RWPE2 (cell line): ENCODE results near the gene PTGES2.

ENCODE experiments used
- ATAC-seq: fragments of 200-7000 bp; cut with Tn5 transposase; 3 replicates; pipeline ENCODE4 v1.9.1; 2021; ENCODE audit warnings: low read depth
- DNase-seq: peaks from one replicate; pipeline ENCODE4 v3.0.0-alpha.2; 2020; ENCODE audit warnings: low spot score
- H3K27ac ChIP-seq: fragments of 450-650 bp; 2 replicates; pipeline ENCODE4 v1.5.1; 2017; ENCODE audit warnings: mild to moderate bottlenecking; ENCODE audit not compliant: poor library complexity, severe bottlenecking
- H3K27me3 ChIP-seq: fragments of 250-450 bp; sonication (Bioruptor Pico); 2 replicates; pipeline ENCODE4 v1.5.1; 2021; ENCODE audit warnings: mild to moderate bottlenecking, moderate library complexity; ENCODE audit not compliant: insufficient read depth, poor library complexity, severe bottlenecking
- H3K36me3 ChIP-seq: fragments of 250-450 bp; sonication (Bioruptor Pico); 2 replicates; pipeline ENCODE4 v1.5.1; 2020; ENCODE audit warnings: low read depth, mild to moderate bottlenecking, moderate library complexity
- H3K4me1 ChIP-seq: fragments of 250-450 bp; sonication (Bioruptor Pico); 2 replicates; pipeline ENCODE4 v1.5.1; 2021; ENCODE audit warnings: mild to moderate bottlenecking, moderate library complexity; ENCODE audit not compliant: insufficient read depth, poor library complexity, severe bottlenecking
- H3K4me3 ChIP-seq: fragments of 250-450 bp; sonication (Bioruptor Pico); 2 replicates; pipeline ENCODE4 v1.5.1; 2021; ENCODE audit warnings: mild to moderate bottlenecking, moderate library complexity; ENCODE audit not compliant: severe bottlenecking
- H3K9me3 ChIP-seq: fragments of 250-450 bp; sonication (Bioruptor Pico); 2 replicates; pipeline ENCODE4 v1.5.1; 2021; ENCODE audit warnings: mild to moderate bottlenecking, moderate library complexity; ENCODE audit not compliant: severe bottlenecking
- TF ChIP-seq, protein P1 (sequence below): fragments of 450-650 bp; IDR thresholded peaks from one replicate; pipeline ENCODE4 v1.5.1; 2017; ENCODE audit warnings: mild to moderate bottlenecking, moderate library complexity; ENCODE audit not compliant: poor library complexity, severe bottlenecking

PTGES2 gene

DNA sequence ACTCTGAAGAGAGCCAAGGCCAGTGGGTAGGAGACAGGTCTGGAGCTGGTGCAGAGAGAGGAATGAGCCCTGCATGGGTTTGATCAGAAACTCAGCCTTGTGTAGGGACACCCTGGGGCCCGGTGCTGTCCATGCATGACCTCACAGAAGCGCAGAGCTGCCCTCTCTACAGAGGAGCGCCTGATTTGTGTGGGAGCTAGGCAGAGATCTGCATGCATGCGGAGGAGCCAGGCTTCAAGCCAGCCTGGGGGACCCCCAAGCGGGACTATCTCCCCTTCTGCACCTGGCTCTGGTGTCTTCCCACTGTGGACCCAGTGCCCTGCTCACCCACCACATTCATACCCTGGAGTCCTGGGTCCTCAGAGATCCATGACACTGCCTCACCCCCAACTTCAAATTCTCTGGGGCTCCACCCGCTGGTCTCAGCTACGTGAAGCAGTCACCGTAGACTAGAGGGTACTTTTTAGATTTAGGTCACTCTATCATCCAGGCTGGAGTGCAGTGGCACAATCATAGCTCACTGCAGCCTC lies 19.1 kb upstream of the PTGES2 start:
- ATAC-seq: no peak
- peaks cover 29% of the 10 kb centered on the region for H3K4me1 ChIP-seq

DNA sequence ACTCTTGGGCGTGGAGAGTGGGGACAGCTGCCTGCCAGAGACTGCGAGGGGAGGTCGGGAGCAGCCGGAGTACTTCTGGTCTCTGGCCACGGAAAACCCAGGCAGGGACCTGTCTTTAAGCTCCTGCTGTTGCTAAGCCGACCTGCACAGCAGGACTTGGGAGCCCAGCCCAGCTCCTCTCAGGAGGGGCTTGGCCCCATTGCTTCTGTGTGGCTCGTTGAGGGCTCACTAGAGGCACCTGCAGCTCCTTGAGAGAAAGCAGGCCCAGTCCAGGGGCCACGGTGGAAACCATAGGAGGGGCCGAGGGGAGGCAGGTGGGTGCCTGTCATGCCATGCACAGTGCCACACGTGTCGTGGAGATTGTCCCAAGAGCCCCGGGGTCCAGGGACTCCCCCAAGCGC lies 18.4 kb upstream of the PTGES2 start:
- Histone ChIP-seq H3K4me3 (no peak overlapping the region), H3K27ac (peak overlapping the region; percentile 13), H3K4me1 (peaks cover 29% of the 10 kb centered on the region), H3K9me3 (no peaks in the 10 kb centered on the region), H3K36me3 (no peaks in the 10 kb centered on the region), H3K27me3 (no peaks in the 10 kb centered on the region)
- DNase-seq (no peak), ATAC-seq (no peak)
- TF ChIP-seq, protein P1, sequence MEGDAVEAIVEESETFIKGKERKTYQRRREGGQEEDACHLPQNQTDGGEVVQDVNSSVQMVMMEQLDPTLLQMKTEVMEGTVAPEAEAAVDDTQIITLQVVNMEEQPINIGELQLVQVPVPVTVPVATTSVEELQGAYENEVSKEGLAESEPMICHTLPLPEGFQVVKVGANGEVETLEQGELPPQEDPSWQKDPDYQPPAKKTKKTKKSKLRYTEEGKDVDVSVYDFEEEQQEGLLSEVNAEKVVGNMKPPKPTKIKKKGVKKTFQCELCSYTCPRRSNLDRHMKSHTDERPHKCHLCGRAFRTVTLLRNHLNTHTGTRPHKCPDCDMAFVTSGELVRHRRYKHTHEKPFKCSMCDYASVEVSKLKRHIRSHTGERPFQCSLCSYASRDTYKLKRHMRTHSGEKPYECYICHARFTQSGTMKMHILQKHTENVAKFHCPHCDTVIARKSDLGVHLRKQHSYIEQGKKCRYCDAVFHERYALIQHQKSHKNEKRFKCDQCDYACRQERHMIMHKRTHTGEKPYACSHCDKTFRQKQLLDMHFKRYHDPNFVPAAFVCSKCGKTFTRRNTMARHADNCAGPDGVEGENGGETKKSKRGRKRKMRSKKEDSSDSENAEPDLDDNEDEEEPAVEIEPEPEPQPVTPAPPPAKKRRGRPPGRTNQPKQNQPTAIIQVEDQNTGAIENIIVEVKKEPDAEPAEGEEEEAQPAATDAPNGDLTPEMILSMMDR: no peak

More for the DNA sequence above, 19.1 kb upstream of the PTGES2 start:
- Histone ChIP-seq H3K36me3 (no peaks in the 10 kb centered on the region), H3K4me3 (no peak overlapping the region), H3K27ac (no peak overlapping the region), H3K9me3 (no peaks in the 10 kb centered on the region), H3K27me3 (no peaks in the 10 kb centered on the region)
- TF ChIP-seq, protein P1: no peak
- DNase-seq: no peak

DNA sequence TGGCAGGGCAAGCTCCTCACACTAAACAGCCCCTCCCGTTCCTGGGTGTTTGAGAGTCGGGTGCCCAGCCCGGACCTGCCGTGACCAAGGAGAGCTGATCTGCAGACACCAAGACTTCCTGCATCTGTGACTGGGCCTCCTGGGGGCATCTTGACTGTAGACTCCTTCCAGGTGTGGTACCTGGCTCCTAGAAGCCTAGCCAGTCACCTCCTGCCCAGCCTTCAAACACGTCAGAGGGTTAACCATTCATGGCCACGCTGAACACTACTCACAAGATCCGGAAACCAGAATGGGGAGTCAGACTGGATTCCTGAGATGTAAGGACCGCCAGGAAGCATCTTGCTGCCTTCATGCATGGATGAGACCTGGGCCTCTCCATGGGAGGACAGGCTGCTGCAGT lies 18.0 kb upstream of the PTGES2 start:
- no peaks in the 10 kb centered on the region for H3K27me3 ChIP-seq
- peaks cover 29% of the 10 kb centered on the region for H3K4me1 ChIP-seq
- peak; percentile 68 for DNase-seq
- H3K36me3 ChIP-seq: no peaks in the 10 kb centered on the region
- H3K4me3 ChIP-seq: no peak overlapping the region
- no peaks in the 10 kb centered on the region for H3K9me3 ChIP-seq
- H3K27ac ChIP-seq: peak overlapping the region; percentile 13
- ATAC-seq: peak; percentile 43; the same call in 2 of the 3 replicates
- TF ChIP-seq, protein P1: no peak

DNA sequence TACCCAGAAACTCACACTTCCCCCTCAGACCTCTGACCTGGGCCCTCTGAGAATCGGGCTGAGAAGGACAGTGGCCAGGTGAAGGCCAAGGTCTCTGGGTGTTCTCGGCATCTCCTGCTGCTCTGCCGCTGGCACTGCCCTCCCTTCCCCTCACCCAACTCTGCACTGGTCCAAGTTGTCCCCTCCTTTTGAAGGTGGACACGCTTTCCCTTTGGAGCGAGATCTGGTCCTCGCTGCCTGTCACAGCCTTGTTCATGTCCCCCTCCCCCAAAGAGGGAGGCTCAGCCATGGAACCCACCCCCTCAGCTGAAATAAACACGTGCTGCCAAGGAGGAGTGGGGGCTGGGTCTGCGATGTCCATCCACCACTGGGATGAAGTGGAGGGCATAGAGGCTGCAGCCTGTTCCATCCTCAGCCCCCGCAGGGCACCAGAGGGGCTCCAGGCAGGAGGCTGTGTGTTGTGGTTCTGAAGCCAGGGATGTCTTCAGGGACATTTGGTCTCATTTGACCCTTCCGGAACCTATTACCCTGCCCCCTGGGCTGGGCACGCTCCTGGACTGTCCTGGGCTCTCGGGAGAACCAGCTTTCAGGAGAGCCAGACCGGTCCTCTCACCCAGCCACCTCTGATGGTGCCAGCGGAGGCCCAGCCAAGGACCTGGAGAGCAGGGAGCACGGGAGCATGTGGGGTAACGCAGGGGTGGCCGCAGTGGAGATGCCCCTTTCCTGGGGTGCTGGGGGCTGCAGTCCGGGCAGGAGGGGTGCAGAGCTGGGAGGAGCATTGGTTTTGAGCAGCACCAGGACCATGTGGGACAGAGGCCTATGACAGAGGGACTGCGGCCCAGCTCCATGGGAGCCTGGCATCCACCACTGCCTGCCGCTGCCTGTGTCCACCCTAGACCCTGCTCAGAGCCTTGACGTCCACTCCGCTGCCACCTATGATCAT lies 17.0 kb upstream of the PTGES2 start:
- no peaks in the 10 kb centered on the region for H3K27me3 ChIP-seq
- H3K27ac ChIP-seq: peak overlapping the region; percentile 30
- no peaks in the 10 kb centered on the region for H3K36me3 ChIP-seq
- H3K9me3 ChIP-seq: no peaks in the 10 kb centered on the region
- ATAC-seq (no peak), DNase-seq (no peak)
- TF ChIP-seq, protein P1: no peak
- H3K4me3 ChIP-seq: no peak overlapping the region
- H3K4me1 ChIP-seq: peaks cover 29% of the 10 kb centered on the region
